Liver (tissue), 9 donors: ENCODE measurements around the gene COL9A3. TPM values are rescaled to one million over a fixed set of nuclear protein-coding genes. Genes with fewer than 3 reads are reported as not detected.

Experiments
- DNase-seq: peaks from one replicate; pipeline ENCODE4 v3.0.0-alpha.2; 2017; ENCODE audit warnings: low spot score
- H3K27ac ChIP-seq, 2 donors: one replicate each; pipeline ENCODE4 v1.7.0; 2013; ENCODE audit warnings: inconsistent platforms in 2 of 2, low read length in 2 of 2, control low read depth in 1 of 2, low read depth in 1 of 2, mild to moderate bottlenecking in 1 of 2
- H3K27me3 ChIP-seq, 4 donors: one replicate each; pipeline versions ENCODE4 v1.6.1 to v1.7.0; 2013; ENCODE audit warnings: low read length in 3 of 4, inconsistent platforms in 1 of 4, mild to moderate bottlenecking in 1 of 4, moderate library complexity in 1 of 4; ENCODE audit not compliant: control insufficient read depth in 4 of 4, insufficient read depth in 4 of 4
- H3K36me3 ChIP-seq, 4 donors: one replicate each; pipeline versions ENCODE4 v1.6.1 to v1.7.0; 2013; ENCODE audit warnings: low read length in 3 of 4, mild to moderate bottlenecking in 3 of 4, low read depth in 1 of 4, moderate library complexity in 1 of 4; ENCODE audit not compliant: control insufficient read depth in 4 of 4, insufficient read depth in 3 of 4
- H3K4me1 ChIP-seq, 4 donors: one replicate each; pipeline versions ENCODE4 v1.6.1 to v1.7.0; 2013; ENCODE audit warnings: low read length in 3 of 4, mild to moderate bottlenecking in 3 of 4, moderate library complexity in 1 of 4; ENCODE audit not compliant: control insufficient read depth in 4 of 4, insufficient read depth in 4 of 4
- H3K4me3 ChIP-seq, 3 donors: one replicate each; pipeline versions ENCODE4 v1.6.1 to v1.7.0; 2013; ENCODE audit warnings: low read length in 3 of 3, control low read depth in 1 of 3, low read depth in 1 of 3, mild to moderate bottlenecking in 1 of 3
- H3K9ac ChIP-seq, 2 donors: one replicate each; pipeline ENCODE4 v1.7.0; 2013; ENCODE audit warnings: low read length in 2 of 2, mild to moderate bottlenecking in 2 of 2, moderate library complexity in 2 of 2, control low read depth in 1 of 2, low read depth in 1 of 2
- H3K9me3 ChIP-seq, 4 donors: one replicate each; pipeline versions ENCODE4 v1.6.1 to v1.7.0; 2013; ENCODE audit warnings: low read length in 3 of 4; ENCODE audit not compliant: control insufficient read depth in 4 of 4
- ATF3 ChIP-seq: IDR thresholded peaks from 2 replicates; pipeline ENCODE4 v1.6.1; 2016; ENCODE audit warnings: antibody characterized with exemption
- CTCF ChIP-seq: fragments of 150-350 bp; IDR thresholded peaks from 2 replicates; pipeline ENCODE4 v1.5.1; 2017; ENCODE audit warnings: improper control_type of control experiment, low read depth, low read length; ENCODE audit not compliant: missing input control
- EGR1 ChIP-seq, 2 donors: IDR thresholded peaks; 2 replicates each; pipeline ENCODE4 v1.6.1; 2016 to 2018; ENCODE audit warnings: antibody characterized with exemption in 2 of 2, low read depth in 2 of 2
- FOXA1 ChIP-seq: IDR thresholded peaks from 2 replicates; pipeline ENCODE4 v1.6.1; 2016; ENCODE audit warnings: antibody characterized with exemption
- FOXA2 ChIP-seq: IDR thresholded peaks from 2 replicates; pipeline ENCODE4 v1.6.1; 2016; ENCODE audit warnings: antibody characterized with exemption
- GABPA ChIP-seq, 2 donors: IDR thresholded peaks in 1 of 2; conservative IDR thresholded peaks in 1 of 2; 2 replicates each; pipeline ENCODE4 v1.6.1; 2016; ENCODE audit warnings: antibody characterized with exemption in 2 of 2, mild to moderate bottlenecking in 1 of 2, moderate library complexity in 1 of 2
- HNF4A ChIP-seq, 2 donors: conservative IDR thresholded peaks; 2 replicates each; pipeline ENCODE4 v1.6.1; 2016; ENCODE audit warnings: antibody characterized with exemption in 2 of 2, mild to moderate bottlenecking in 2 of 2
- HNF4G ChIP-seq: IDR thresholded peaks from 2 replicates; pipeline ENCODE4 v1.6.1; 2016; ENCODE audit warnings: antibody characterized with exemption
- JUND ChIP-seq, 2 donors: IDR thresholded peaks; 2 replicates each; pipeline ENCODE4 v1.6.1; 2016; ENCODE audit warnings: antibody characterized with exemption in 2 of 2
- MAX ChIP-seq: IDR thresholded peaks from 2 replicates; pipeline ENCODE4 v1.6.1; 2016; ENCODE audit warnings: antibody characterized with exemption
- NR2F2 ChIP-seq: IDR thresholded peaks from 2 replicates; pipeline ENCODE4 v1.6.1; 2016; ENCODE audit warnings: antibody characterized with exemption
- RAD21 ChIP-seq, 2 donors: IDR thresholded peaks; 2 replicates each; pipeline ENCODE4 v1.6.1; 2016; ENCODE audit warnings: antibody characterized with exemption in 2 of 2, mild to moderate bottlenecking in 2 of 2
- REST ChIP-seq: IDR thresholded peaks from 2 replicates; pipeline ENCODE4 v1.6.1; 2016; ENCODE audit warnings: antibody characterized with exemption, mild to moderate bottlenecking
- RXRA ChIP-seq, 2 donors: IDR thresholded peaks; 2 replicates each; pipeline ENCODE4 v1.6.1; 2017 to 2018; ENCODE audit warnings: antibody characterized with exemption in 2 of 2, mild to moderate bottlenecking in 1 of 2
- SP1 ChIP-seq: IDR thresholded peaks from 2 replicates; pipeline ENCODE4 v1.6.1; 2018; ENCODE audit warnings: antibody characterized with exemption, mild to moderate bottlenecking
- TAF1 ChIP-seq: conservative IDR thresholded peaks from 2 replicates; pipeline ENCODE4 v1.6.1; 2016; ENCODE audit warnings: antibody characterized with exemption, mild to moderate bottlenecking
- YY1 ChIP-seq: IDR thresholded peaks from 2 replicates; pipeline ENCODE4 v1.6.1; 2016; ENCODE audit warnings: antibody characterized with exemption, mild to moderate bottlenecking
- WGBS: extraction: QIAGEN DNeasy Blood & Tissue Kit; methylation state at CpG from one replicate; pipeline ENCODE4 v1.1.7; 2013; 5-methylcytosine and 5-hydroxymethylcytosine counted together
- polyA plus RNA-seq, 2 donors: library from polyadenylated mRNA; stranded (reverse) in 1 of 2; unstranded in 1 of 2; fragments of 200-250 nt in 1 of 2; fragments of >200 nt in 1 of 2; fragmentation: Nextera tagmentation in 1 of 2; extraction: Ambion mirVana in 1 of 2; gene quantifications; one replicate each; pipeline versions ENCODE4 v1.2.1 to v1.2.3, GENCODE V29; 2013 to 2015
- total RNA-seq, 2 donors: library from RNA; depleted of rRNA; stranded (reverse); fragments of >200 nt; gene quantifications; one replicate each; pipeline ENCODE4 v1.2.3, GENCODE V29; 2014
- TF ChIP-seq, protein P1 (sequence below): IDR thresholded peaks from 2 replicates; pipeline ENCODE4 v1.6.1; 2016; ENCODE audit warnings: antibody characterized with exemption
- donor health status: healthy.
- donor health status: healthy.
- donor health status: healthy.
- donor health status: healthy.
- donor health status: healthy.

The COL9A3 gene
- total and polyA plus RNA-seq, 4 donors: 0.92 to 2.0 (median 1.1) TPM

- TF ChIP-seq, protein P1, sequence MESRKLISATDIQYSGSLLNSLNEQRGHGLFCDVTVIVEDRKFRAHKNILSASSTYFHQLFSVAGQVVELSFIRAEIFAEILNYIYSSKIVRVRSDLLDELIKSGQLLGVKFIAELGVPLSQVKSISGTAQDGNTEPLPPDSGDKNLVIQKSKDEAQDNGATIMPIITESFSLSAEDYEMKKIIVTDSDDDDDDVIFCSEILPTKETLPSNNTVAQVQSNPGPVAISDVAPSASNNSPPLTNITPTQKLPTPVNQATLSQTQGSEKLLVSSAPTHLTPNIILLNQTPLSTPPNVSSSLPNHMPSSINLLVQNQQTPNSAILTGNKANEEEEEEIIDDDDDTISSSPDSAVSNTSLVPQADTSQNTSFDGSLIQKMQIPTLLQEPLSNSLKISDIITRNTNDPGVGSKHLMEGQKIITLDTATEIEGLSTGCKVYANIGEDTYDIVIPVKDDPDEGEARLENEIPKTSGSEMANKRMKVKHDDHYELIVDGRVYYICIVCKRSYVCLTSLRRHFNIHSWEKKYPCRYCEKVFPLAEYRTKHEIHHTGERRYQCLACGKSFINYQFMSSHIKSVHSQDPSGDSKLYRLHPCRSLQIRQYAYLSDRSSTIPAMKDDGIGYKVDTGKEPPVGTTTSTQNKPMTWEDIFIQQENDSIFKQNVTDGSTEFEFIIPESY: no peak
- TF ChIP-seq RXRA (IDR thresholded peaks at IDR 0.05): no peak
- no peak for TF ChIP-seq JUND (IDR thresholded peaks at IDR 0.05)
- no peak for TF ChIP-seq SP1
- no peak for TF ChIP-seq GABPA (IDR thresholded peaks at IDR 0.05 in 1 of 2, conservative IDR thresholded peaks at IDR 0.05 in 1 of 2)
- TF ChIP-seq YY1: no peak
- TF ChIP-seq MAX: no peak
- TF ChIP-seq REST: no peak
- TF ChIP-seq FOXA2: no peak
- TF ChIP-seq TAF1: no peak
- no peak for TF ChIP-seq EGR1 (IDR thresholded peaks at IDR 0.05; ENCODE audit: low read depth in 2 of 2)
- TF ChIP-seq NR2F2: no peak
- no peak for TF ChIP-seq FOXA1
- no peak for TF ChIP-seq HNF4G
- TF ChIP-seq RAD21 (IDR thresholded peaks at IDR 0.05): no peak
- no peak for TF ChIP-seq CTCF
- no peak for TF ChIP-seq HNF4A (conservative IDR thresholded peaks at IDR 0.05)
- no peak for TF ChIP-seq ATF3
- Histone ChIP-seq H3K9ac (no peak overlapping the region), H3K4me3 (no peak overlapping the region), H3K36me3 (peaks cover 3 to 18% (median 8%) of the 10 kb centered on the region in 4 donors), H3K9me3 (no peaks in the 10 kb centered on the region), H3K4me1 (peaks cover 0 to 6% (median 2%) of the 10 kb centered on the region in 4 donors), H3K27ac (no peak overlapping the region), H3K27me3 (no peaks in the 10 kb centered on the region)
- DNase-seq: no peak
- 97% methylated on average over 37 of the region's 37 CpGs for WGBS
Measured at GRCh38 chr20:62880147-62880934, 63.5 kb downstream of the COL9A3 start.
